ENCODE measurements around the gene SLC26A4.
"Not testable (repeated sequence)": the region's sequence is repeated elsewhere in the genome, so short reads cannot be mapped to it uniquely, and the experiment has no call there.

Gene SLC26A4

GRCh38 chr7:107660381-107661080, at the start of gene SLC26A4:
Gene SLC26A4 (plus strand): TSS chr7:107660828. CDS start chr7:107661642, 814 bp downstream.
- no peak for DNase-seq (ENCODE audit: low read depth)

- DNase-seq (ENCODE audit: low read depth) = no peak
Observed at GRCh38 chr7:107613439-107613838, 47.2 kb upstream of the SLC26A4 start.

- no peak for DNase-seq (ENCODE audit: low read depth)
Observed at GRCh38 chr7:107613948-107614347, 46.7 kb upstream of the SLC26A4 start.

GRCh38 chr7:107614425-107614824, 46.2 kb upstream of the SLC26A4 start:
- no peak for DNase-seq (ENCODE audit: low read depth)

- DNase-seq (ENCODE audit: low read depth) = no peak
Observed at GRCh38 chr7:107615910-107616680, 44.5 kb upstream of the SLC26A4 start.

- no peak for DNase-seq (ENCODE audit: low read depth)
Observed at GRCh38 chr7:107622429-107622828, 38.2 kb upstream of the SLC26A4 start.

- DNase-seq (ENCODE audit: low read depth) = no peak
Observed at GRCh38 chr7:107622894-107623293, 37.7 kb upstream of the SLC26A4 start.

- no peak for DNase-seq (ENCODE audit: low read depth)
Observed at GRCh38 chr7:107627002-107627401, 33.6 kb upstream of the SLC26A4 start.

GRCh38 chr7:107628461-107629064, 32.1 kb upstream of the SLC26A4 start:
- DNase-seq (ENCODE audit: low read depth) = no peak

- DNase-seq (ENCODE audit: low read depth) = no peak
Observed at GRCh38 chr7:107630342-107630741, 30.3 kb upstream of the SLC26A4 start.

GRCh38 chr7:107631588-107632491, 28.8 kb upstream of the SLC26A4 start:
- DNase-seq (ENCODE audit: low read depth) = no peak

- no peak for DNase-seq (ENCODE audit: low read depth)
Observed at GRCh38 chr7:107632492-107632865, 28.1 kb upstream of the SLC26A4 start.

GRCh38 chr7:107638594-107638993, 22.0 kb upstream of the SLC26A4 start:
- no peak for DNase-seq (ENCODE audit: low read depth)

GRCh38 chr7:107639070-107639469, 21.6 kb upstream of the SLC26A4 start:
- DNase-seq (ENCODE audit: low read depth) = not testable (repeated sequence)

GRCh38 chr7:107641676-107642075, 19.0 kb upstream of the SLC26A4 start:
- DNase-seq (ENCODE audit: low read depth) = no peak

- DNase-seq (ENCODE audit: low read depth) = no peak
Observed at GRCh38 chr7:107642501-107642900, 18.1 kb upstream of the SLC26A4 start.

- no peak for DNase-seq (ENCODE audit: low read depth)
Observed at GRCh38 chr7:107643407-107643806, 17.2 kb upstream of the SLC26A4 start.

- DNase-seq (ENCODE audit: low read depth) = no peak
Observed at GRCh38 chr7:107643938-107644308, 16.7 kb upstream of the SLC26A4 start.

GRCh38 chr7:107644309-107644974, 16.2 kb upstream of the SLC26A4 start:
- no peak for DNase-seq (ENCODE audit: low read depth)

GRCh38 chr7:107652642-107653041, 8.0 kb upstream of the SLC26A4 start:
- DNase-seq (ENCODE audit: low read depth) = no peak

- no peak for DNase-seq (ENCODE audit: low read depth)
Observed at GRCh38 chr7:107658467-107658866, 2.2 kb upstream of the SLC26A4 start.

GRCh38 chr7:107659666-107660065, 962 bp upstream of the SLC26A4 start:
- no peak for DNase-seq (ENCODE audit: low read depth)

All from stimulated activated CD8-positive, alpha-beta memory T cell treated with anti-CD3 and anti-CD28 coated beads, Interleukin-12 subunit alpha, Interleukin-12 subunit beta, amount 100 ng/mL, for 1 hour (primary cell).